Hematopoietic multipotent progenitor cell treated with erythropoietin and hydrocortisone succinate and interleukin-3 and kit ligand, for 8 days (in vitro differentiated cells): ENCODE measurements around the gene RET.
A peak's percentile ranks its signal among the peaks of the same experiment; 100 is the strongest.

Experiments
- DNase-seq: peaks from one replicate; pipeline ENCODE4 v3.0.0-alpha.2; 2015

Gene RET

DNA sequence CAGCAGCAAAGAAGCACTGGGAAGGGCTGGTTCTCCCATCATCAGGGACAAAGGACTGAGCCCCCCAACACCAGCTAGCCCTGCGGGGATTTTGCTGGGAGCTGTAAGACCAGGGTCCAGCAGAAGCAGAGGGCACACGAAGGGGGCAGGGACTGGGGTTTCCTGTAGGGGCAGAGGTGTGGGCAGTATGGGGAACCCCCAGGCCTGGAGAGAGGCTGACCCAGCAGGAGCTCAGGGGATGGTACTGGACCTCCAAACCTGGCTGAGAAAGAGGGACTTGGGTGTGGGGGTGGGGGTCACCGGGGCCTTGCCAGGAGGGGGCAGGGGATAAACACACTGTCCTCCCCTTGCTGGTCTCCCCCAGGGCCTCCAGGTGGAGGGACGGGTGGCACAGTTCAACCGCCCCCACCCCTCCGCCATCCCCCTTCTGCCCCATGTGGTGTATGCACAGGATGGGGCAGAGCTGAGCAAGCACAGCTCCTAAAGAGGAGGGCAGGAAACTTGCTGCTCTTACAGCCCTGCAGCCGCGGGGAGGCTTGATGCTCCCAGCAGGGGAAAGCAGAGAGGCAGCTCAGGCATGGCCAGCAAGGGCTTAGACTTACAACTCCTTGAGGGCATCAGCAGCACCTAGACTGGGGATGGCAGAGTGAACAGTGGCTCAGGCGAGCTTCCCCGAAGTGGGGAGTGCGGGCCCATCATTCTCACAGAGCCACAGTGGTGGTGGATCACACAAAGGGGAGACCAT, 12.4 kb upstream of the RET start:
- no peak for DNase-seq

DNA sequence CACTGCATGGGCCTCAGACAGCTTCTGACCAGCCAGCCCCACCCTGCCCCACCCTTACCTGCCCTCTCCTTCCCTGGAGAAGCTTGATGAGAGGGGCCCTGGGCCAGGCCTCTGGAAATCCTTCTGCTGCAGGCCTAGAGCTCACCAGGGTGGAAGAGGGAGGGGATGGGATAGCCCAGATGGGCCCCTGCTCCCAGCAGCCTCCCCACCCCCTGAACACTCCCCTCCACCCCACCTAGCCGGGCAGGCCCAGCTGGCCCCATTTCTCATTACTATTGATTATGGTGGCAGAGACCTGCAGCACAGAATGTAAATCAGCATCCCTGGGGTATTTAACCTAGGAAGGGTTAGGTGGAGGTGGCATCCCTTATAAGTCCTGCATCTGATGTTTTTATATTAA, 11.6 kb upstream of the RET start:
- DNase-seq: no peak

DNA sequence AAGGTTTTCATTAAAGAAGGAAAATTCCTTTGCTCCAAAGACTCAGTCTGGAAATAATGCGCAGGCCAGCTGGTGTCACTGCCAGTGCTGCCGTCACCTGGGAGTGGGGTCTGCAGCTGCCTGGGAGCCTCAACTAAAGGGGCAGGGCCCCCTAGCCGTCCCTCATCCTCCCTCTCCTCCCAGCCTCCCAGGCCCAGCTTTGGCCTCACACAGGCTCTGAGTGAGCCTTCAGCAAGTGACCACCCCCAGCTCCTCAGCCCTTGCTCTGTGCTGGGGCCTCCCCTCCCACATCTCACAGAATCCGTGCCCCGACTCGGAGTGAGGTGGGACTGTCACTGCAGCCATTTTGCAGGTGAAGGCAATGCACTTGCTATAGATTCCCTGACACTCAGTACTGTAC, 11.1 kb upstream of the RET start:
- DNase-seq: no peak

DNA sequence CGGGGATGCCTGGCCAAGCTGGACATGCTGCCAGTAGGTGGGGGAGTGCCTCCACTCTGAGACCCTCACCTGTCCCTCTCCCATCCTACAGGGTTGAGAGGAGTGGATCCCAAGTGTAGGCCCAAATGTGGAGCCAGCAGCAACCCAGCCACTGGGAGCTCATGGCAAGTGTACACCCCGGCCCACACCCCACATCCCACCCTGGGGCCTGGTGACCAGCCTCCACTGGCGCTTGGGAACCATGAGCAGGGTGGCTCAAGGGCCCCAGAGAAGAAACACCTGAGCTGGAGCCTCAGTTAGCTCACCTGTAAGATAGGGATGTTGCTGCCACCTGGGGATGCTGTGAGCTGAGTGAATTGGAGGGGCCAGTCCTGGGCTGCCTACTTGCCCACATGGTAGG, 10.4 kb upstream of the RET start:
- DNase-seq: no peak

DNA sequence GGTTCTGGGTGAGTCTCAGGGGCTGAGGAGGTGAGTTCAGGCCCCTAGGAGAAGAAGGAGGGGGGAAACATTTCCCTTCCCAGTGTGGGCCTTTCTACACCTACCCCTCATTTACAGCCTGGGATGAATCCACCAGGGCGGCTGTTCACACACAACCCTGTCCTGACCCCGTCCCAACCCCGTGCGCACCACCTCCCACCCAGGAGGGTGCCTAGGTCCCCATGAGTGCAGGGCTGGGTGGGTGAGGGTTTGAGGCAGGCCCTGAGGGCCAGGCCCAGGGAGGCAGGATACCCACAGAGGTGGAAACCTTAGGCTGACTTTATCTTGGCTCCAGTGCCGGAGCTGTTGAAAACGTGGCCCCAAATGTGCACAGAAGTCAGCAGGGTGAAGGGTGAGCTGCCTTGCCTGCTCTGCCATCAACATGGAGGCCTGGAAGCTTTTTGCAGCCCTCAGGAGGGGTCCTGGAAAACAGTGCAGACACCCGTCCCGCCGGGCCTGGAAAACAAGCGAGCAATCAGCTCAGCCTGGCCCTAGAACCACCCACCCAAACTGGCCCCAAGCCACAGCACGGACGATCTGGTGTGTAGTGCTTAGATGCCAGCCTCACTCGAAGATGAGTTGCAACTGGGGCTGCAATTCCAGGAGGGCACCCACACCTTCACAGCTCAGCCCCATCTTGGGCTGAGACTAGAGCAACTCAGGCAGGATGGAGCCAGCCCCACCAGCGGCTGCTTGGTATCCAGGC, 9.3 kb upstream of the RET start:
- DNase-seq: no peak

DNA sequence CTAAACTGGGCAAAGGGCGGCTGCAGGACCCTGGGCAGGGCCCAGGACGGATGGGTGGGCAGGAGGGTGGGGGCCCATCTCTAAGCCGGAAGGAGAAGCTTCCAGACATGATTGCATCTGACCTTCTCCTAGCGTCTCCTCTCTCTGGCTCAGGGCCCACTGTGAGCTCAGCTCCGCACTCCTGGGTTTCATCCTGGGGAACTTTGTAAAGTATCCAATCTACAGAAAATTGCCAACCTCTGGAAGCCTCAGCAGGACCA, 8.8 kb upstream of the RET start:
- DNase-seq: no peak

DNA sequence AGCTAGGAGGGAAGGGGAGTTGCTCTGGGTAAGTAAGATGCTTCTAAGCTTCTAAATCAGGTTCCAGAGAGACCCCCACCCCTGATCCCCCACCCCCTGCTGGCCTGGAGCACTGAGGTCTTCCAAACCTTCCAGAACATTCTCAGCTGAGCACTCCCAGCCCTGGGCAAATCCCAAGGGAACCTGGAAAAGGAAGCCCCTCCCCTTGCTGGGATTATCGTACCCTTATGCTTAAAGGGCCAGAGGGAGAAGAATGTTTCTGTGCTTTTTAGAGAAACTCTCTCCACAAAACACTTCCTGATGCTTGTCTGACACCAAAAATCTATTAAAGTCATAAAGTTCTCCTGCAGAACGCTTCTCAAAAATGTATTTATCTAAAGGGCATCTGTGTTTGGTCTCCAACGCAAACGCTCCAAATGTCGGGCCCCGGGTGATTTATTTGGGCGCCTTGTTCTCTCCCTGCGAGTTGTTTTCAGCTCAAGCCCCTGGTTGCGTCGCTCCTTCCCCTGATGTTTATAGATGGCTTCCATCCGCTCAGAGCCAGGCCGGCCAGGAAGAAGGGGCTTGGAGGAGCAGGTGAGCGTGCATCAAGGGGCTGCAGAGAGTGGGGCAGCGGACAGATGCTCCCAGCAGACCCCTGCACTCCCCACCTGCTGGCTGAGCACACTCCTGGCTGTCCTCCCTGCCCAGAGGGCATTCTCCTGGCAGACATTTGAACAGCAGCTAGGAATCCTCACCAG, 8.2 kb upstream of the RET start:
- DNase-seq: no peak

DNA sequence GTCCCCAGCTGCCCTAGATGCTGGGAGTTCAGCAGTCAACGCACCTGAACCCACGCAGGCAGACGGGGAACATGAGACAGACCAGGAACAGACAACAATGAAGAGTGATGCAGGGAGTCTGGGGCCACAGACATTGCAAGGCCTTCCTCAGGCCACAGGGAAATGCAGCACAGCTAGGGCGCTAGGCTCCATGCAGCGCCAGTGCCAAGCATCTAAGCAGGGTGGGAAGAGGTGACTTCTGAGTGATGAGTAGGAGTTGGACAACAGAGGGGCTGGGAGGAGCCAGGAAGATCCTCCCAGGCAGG, 7.7 kb upstream of the RET start:
- no peak for DNase-seq

DNA sequence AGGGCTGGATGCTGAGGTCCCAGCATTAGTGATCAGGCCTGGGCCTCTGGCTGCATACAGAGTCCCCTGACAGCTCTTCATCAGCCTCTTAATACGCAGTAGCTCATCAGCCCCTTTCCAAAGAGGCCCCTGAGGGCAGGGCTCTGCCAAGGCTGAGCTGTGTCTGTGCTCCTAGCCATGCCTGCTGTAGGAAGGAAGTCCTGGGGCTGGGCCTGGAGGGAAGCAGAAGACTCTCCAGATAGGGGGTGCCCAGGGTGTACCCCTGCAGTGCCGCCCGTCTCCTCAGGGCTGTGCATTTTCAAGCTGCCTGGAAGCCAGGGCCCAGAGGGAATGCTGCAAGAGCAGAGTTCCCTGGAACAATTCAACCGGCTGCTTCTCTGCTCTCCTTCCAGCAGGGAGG, 7.3 kb upstream of the RET start:
- DNase-seq: no peak

DNA sequence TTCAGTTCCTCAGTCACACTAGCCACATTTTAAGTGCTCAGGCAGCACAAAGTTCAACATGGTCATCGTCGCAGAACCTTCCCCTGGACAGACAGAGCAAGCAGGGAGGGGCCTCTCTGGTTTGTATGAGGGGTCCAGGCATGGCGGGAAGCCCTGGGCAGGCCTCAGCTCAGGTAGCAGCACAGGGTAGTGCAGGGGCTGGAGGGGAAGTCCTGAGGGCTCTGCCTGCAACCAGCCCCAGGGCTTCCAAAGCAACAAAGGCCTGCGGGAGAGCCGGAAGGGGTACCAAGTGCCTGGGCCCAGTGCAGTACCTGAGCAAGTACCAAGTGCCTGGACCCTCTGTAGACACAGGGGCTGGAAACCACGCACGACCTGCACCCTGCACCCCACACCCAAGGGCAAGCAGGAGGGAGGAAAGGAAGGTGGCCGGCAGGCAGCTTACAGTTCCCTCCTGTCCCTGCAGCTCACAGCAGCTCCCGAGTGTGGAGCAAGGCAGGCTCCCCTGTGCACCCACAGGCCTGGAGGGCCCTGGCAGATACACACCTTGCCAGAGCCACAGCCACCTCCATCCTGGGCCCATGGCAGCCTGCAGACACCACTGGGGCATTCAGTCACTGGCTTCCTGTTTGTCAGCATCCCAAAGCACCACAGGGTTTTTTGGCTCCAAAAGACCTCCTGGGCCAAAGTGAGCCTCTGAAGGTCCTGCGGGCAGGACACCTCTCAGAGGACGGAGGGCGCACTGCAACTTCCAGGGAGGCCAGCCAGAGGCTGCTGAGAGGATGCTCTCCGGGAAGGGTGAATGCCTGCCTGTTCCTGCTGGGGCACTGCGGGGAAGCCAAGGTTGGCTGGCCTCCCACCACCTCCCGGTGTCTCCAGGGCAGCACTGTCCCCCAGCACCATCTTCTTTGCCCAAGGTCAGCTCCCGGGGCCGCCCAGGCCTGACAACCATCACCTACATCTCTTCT, 6.5 kb upstream of the RET start:
- no peak for DNase-seq

DNA sequence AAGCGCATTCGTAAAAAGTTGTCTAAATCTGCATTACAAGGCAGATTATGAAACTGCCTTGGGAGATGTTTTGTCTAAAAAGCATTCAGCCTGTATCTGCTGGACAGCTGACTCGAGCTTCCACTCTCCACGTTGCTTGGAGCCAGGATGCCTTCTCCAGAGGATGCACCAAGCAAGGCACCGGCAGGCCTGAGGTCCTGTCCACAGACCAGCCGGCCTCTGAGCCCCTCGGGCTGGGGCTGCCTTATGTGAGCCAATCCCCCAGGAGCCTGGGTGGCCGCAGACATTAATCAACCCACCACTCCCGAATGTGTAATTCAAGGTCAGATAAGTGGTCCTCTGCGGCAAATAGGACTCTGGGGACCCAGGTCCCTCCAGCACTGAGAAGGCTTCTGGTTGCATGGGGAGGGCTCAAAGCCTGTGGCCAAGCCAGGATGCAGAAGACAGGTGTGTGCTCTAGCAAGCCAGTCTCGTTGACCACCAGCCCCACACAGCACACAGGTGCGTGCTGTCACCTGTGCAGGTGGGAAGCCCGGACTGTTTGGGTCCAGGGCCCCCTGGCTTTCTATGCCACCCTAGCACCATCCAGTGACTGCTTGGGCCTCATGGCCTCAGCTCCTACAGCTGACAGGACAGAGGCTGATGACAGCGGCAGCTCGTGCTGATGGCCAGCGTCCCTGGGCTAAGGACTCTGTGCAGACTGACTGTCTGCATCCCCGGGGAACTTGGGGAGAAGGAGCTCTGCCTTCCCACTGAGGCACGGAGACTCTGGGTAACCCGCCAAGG, 4.8 kb upstream of the RET start:
- DNase-seq: no peak

DNA sequence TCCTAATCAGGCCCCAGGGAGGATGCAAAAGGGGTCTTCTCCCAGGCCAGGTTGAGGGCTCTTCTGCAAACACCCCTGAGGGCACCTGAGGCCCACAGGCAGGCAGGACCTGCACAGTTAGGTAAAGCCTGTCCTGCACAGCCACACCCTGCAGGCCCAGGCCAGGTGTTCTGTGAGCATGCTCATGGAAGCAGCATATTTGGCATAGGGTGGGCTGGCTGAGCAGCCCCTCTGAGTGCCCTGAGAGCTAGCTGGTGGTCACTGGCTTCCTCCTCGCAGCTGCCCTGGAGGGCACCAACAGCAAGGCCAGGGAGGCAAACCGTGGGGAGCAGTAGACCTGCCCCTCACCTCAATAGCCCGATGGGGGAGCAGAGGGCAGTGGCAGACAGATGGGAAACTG, 3.7 kb upstream of the RET start:
- DNase-seq: no peak

DNA sequence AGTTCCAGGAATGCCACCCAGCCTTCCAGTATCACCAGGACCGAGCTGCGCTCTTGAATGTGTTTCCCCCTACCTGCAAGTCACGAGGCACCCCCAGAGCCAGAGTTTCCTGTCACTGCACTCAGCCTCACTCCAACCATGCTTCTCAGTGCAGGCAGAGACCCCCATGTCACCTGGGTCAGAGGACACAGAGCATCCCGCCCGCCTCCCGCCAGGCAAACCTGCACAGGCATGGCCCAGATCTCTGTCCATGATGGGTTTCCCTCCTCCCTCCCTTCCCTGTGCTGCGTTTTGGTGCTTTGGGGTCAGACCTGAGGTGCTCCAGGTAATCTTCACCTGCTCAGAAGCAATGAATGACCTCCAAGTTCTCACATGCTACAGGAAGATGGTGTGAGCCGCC, 3.1 kb upstream of the RET start:
- DNase-seq: no peak

DNA sequence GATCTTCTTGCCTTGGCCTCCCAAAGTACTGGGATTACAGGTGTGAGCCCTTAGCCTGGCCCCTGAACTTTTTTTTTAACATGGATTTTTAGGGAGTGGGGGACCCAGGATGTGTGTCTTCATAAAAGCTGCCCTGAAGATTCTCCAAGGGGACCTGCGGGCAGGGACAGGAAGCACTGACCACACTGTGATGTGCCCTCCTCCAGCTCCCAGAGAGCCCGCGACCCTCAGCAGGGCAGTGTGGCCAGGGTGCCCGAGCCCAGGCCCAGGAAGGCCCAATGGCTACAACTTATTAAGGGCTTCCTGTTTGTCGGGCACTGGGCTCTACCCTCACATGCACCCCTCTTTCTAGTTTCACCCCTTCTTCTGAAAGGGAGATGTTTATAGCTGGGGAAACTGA, 2.5 kb upstream of the RET start:
- DNase-seq: no peak

DNA sequence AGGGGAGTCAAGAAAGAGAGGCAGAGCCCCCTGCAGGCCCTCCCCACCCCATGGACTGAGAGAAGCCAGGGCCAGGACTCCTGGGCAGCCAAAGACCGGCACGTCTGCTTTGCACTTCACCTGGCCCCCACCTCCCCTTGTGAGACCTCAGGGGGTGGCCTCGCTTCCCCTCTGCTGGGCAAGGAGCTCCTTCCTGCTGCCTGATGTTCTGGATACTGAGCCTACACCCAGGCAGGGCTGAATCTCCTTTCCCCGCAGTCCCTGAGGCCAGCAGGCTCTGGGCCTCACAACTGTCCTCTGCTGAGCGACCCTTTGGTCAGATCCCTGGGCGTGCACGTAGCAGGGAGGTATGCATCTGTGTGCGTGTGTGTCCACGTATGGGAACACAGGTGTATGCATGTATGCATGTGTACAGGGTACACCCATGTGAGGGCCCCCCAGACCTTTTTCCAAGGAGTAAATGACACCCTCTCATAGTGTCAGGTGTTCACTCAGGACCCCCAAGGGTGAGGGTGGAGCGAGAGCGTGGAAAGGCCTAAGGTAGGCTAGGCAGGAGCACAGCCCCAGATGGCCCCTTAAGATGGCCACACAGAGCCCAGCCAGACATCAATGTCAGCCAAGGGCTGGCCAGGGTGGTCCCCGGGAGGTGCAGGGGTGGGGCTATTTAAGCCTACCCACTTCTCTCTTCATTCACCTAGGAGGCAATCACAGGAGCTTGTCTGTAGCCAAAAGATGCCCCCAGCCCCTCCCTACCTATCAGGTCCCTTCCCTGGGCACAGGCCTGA, 1.9 kb upstream of the RET start:
- no peak for DNase-seq

DNA sequence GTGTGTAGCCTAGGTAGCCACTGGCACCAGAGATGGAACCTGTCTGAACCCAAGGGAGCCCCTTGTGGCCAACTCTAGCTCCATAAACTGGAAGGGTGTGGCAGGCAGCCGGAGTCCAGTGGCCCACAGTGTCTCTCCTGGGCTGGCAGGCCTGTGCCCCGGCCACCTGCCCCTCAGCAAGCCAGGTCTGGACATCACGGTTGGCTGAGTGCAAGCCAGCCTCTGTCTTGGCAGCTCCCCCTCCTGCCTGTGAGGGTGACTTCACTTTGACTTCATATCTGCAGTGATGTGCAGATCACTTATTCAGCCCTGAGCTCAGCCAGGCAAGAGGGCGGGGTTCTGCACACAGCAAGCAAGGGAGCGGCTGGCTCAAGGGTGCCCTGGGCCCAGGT, 1.3 kb upstream of the RET start:
- peak; percentile 26 for DNase-seq

DNA sequence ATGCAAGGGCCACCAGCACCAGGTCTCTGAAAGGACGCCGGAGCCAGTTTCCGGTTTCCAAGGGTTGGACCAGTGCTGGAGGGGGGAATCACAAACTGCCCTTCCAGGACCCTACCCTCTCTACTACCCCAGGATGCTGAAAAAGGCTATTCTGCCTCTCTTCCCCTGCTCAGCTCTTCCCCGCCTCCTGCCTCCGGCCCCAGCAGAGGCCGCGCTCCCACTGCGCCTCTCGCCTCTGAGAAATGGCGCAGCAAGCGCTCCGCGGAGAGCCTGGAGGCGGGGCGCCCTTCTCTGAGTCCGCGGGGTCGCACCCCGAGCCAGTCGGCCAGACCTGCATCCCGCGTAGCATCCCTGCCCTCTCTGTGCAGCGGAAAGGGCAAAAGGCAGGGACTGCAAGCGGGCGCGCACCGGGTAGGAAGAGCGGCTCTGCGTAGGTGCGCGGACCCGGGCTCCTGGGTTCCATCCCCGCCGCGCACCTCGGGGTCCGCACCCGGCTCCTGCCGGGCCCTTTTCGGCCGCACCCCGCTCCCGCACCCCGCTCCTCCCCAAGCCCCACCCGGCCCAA, 476 bp upstream of the RET start:
- DNase-seq: no peak

DNA sequence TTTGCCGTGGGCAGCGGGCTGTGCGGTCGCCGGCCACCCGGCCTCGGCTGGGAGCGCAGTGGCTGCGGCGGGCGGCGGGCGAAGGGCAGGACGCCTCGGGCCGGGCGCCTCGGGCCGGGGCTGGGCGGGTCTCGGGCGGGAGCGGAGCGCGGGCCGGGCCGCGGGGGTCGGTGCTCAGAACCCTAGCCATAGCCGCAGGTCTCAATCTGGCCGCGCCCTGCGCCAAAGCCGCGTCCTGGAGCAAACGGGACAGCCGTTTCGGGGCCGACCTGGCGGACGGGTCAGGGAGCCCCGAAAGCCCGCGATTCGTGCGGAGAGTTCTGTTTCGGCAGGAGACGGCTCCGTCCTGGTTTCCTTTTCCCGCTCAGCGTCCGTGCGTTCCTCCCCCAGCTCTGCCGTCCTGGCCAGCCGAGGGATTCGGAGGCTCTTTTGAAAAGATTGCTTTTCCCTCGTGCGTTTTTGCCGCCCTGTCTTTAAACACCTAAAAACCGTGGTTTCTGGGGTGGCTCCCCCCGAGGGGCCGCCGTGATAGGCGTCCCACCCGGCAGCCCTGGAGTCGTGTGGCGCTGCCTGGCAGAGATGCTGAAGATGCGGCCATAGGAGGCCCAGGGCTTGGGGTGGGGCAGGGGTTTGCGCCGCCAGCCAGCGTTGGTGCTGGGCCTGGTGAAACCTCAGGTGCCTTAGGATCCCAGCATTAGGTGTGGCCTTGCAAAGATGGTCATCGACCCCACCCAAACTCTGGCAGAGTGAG, 727 bp downstream of the RET start:
- no peak for DNase-seq

DNA sequence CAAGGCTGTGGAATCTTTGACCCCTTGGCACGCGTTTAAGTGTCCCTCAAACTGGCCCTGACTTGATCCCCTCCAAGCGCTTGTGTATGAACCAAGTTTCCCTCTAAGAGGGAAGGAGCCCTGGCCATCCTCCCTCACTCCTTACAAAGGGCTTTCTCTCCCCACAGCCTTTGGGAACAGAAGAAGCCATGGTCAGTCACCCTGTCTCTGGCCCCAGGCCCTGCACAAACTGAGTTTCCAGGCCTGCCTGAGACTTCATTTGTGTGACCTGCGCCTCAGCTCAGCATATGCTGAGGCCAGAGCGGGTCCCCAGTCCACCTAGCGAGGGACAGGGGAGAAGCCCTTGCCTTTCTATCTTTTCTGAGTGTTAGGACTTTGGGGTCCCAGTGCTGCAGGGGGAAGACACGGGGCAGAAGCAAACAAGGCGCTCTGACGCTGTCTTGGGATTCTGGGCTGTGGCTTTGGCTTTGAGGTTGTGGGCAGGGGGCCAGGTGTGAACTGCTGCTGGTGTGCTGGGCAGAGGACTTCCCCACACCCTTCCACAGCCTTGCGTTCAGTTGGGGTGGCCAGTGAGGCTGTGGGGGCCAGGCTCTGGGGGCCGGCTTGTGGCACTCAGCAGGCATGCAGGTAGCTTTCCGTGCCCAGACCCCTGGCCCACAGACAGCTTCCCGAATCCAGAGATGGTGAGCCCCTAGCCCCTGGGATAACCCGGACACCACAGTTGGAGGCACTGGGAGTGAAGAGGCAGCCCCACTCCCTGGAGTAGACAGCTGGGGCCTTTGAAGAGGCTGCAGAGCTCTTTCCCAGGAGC, 1.5 kb downstream of the RET start:
- no peak for DNase-seq

DNA sequence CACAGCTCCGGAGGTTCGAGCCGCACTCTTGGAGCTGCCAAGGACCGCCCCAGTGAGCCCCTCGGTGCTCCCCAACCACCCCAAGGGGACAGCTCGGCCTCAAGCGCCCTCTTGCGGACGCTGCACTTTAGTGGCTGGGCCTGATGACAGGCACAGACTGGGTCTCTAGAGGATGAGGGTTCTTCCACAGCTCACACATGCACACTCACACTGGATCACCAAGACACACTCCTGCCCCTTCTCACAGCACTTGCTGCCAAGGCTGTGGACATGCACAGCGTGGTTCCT, 2.1 kb downstream of the RET start:
- peak; percentile 19 for DNase-seq
